Forelimb muscle (tissue), 1 donor: ENCODE data around the gene SMIM35. TPM values are rescaled to one million over a fixed set of nuclear protein-coding genes. Genes with fewer than 3 reads are reported as not detected.

ENCODE experiments used
- DNase-seq: peaks from one replicate; pipeline ENCODE4 v3.0.0-alpha.2; 2013; ENCODE audit warnings: low read depth
- polyA plus RNA-seq: library from polyadenylated mRNA; unstranded; fragments of 120-200 nt; gene quantifications from one replicate; pipeline ENCODE4 v1.2.1, GENCODE V29; 2013; ENCODE audit not compliant: insufficient read length

Gene SMIM35
- polyA plus RNA-seq, 1 donor = 0.32 TPM

GRCh38 chr11:117958949-117959348, 127.8 kb downstream of the SMIM35 start:
- DNase-seq = no peak

Other genes starting within 250 kb of the SMIM35 start
- gene FXYD6, start 210.3 kb downstream of the SMIM35 start, polyA plus RNA-seq = 192 TPM
- gene TMPRSS13, start 157.6 kb downstream of the SMIM35 start, polyA plus RNA-seq = 0.19 TPM
- 3.8 TPM for gene IL10RA, start 100.6 kb downstream of the SMIM35 start, polyA plus RNA-seq
- 0.10 TPM for gene TMPRSS4, start 9.9 kb downstream of the SMIM35 start, polyA plus RNA-seq
- gene SCN4B, start 65.9 kb upstream of the SMIM35 start, polyA plus RNA-seq = 4.7 TPM
- 4.4 TPM for gene SCN2B, start 89.7 kb upstream of the SMIM35 start, polyA plus RNA-seq
- 1.7 TPM for gene JAML, start 138.0 kb upstream of the SMIM35 start, polyA plus RNA-seq
- gene MPZL3, start 165.4 kb upstream of the SMIM35 start, polyA plus RNA-seq = 0.58 TPM
- gene MPZL2, start 177.3 kb upstream of the SMIM35 start, polyA plus RNA-seq = 0.51 TPM
- gene CD3E, start 217.8 kb upstream of the SMIM35 start, polyA plus RNA-seq = 0.54 TPM